ENCODE measurements around the gene APCDD1L.

GRCh38 chr20:58554541-58554940, 39.3 kb upstream of the APCDD1L start:
- TF ChIP-seq CTCF (IDR thresholded peaks at IDR 0.05) = no peak
- TF ChIP-seq PREB (CRISPR knock-in tag; IDR thresholded peaks at IDR 0.05; ENCODE audit: borderline replicate concordance) = no peak
- no peak for TF ChIP-seq FOXK1 (CRISPR knock-in tag; IDR thresholded peaks at IDR 0.05)
- TF ChIP-seq HMGA2 (CRISPR knock-in tag; IDR thresholded peaks at IDR 0.05) = no peak
- TF ChIP-seq JUN (CRISPR knock-in tag; IDR thresholded peaks at IDR 0.05) = no peak
- no peak for TF ChIP-seq ZNF532 (CRISPR knock-in tag; IDR thresholded peaks at IDR 0.05; ENCODE audit: borderline replicate concordance)
- TF ChIP-seq ATF6 (CRISPR knock-in tag; IDR thresholded peaks at IDR 0.05) = no peak
- TF ChIP-seq CREB1 (CRISPR knock-in tag; IDR thresholded peaks at IDR 0.05) = no peak
- no peak for TF ChIP-seq MLX (CRISPR knock-in tag; IDR thresholded peaks at IDR 0.05)
- TF ChIP-seq USF1 (CRISPR knock-in tag; IDR thresholded peaks at IDR 0.05) = no peak
- TF ChIP-seq FOXP4 (CRISPR knock-in tag; IDR thresholded peaks at IDR 0.05) = no peak
- no peak for TF ChIP-seq MAX (CRISPR knock-in tag; IDR thresholded peaks at IDR 0.05)
- TF ChIP-seq FOXJ3 (CRISPR knock-in tag; IDR thresholded peaks at IDR 0.05; ENCODE audit: borderline replicate concordance) = no peak
